Adrenal gland (tissue), 12 donors: ENCODE data around the gene ENGASE. TPM values are rescaled to one million over a fixed set of nuclear protein-coding genes. Genes with fewer than 3 reads are reported as not detected.

Source experiments
- DNase-seq, 7 donors: peaks; one replicate each; pipeline ENCODE4 v3.0.0-alpha.2; 2019 to 2020
- H3K27ac ChIP-seq, 5 donors: fragments of 200-600 bp; sonication (generic) in 4 of 5; 1 replicate in 3 of 5; 2 replicates in 2 of 5; pipeline versions ENCODE4 v1.5.1 to v1.8.0; 2016 to 2020; ENCODE audit warnings: mild to moderate bottlenecking in 1 of 5
- H3K27me3 ChIP-seq: fragments of 200-600 bp; 2 replicates; pipeline ENCODE4 v1.8.0; 2021
- H3K36me3 ChIP-seq, 2 donors: fragments of 200-600 bp; replicated peaks in 1 of 2; 1 replicate in 1 of 2; 2 replicates in 1 of 2; pipeline versions ENCODE4 v1.5.1 to v1.8.0; 2018 to 2022
- H3K4me1 ChIP-seq, 2 donors: fragments of 200-600 bp; replicated peaks in 1 of 2; 1 replicate in 1 of 2; 2 replicates in 1 of 2; pipeline versions ENCODE4 v1.5.1 to v1.8.0; 2018 to 2021
- H3K4me3 ChIP-seq, 4 donors: fragments of 200-600 bp; sonication (generic) in 3 of 4; one replicate each; pipeline ENCODE4 v1.5.1; 2016 to 2018
- H3K9me3 ChIP-seq, 3 donors: fragments of 200-600 bp; sonication (generic) in 1 of 3; replicated peaks in 1 of 3; 1 replicate in 2 of 3; 2 replicates in 1 of 3; pipeline versions ENCODE4 v1.5.1 to v1.8.0; 2016 to 2021
- POLR2A ChIP-seq, 2 donors: fragments of 450-650 bp; IDR thresholded peaks; one replicate each; pipeline ENCODE4 v1.6.1; 2017; ENCODE audit warnings: antibody characterized with exemption in 2 of 2, mild to moderate bottlenecking in 2 of 2, moderate library complexity in 1 of 2
- WGBS, 4 donors: extraction: QIAGEN DNeasy Blood & Tissue Kit in 2 of 4; methylation state at CpG; one replicate each; pipeline versions ENCODE4 v1.1.5 to v1.1.7; 2013 to 2017; 5-methylcytosine and 5-hydroxymethylcytosine counted together
- intact Hi-C, 2 donors: fragments of 100-400 bp; cut with DNase I; formaldehyde crosslinking; loops; one replicate each; pipeline versions ENCODE4 v1.14.1 to v1.15.0; 2022 to 2023
- polyA plus RNA-seq, 3 donors: library from polyadenylated mRNA; stranded (reverse); fragments of 200-250 nt in 2 of 3; fragments of 350-450 nt in 1 of 3; fragmentation: Illumina TruSeq in 1 of 3; extraction: RNeasy Lipid Tissue Mini Kit (QIAGEN cat#74804) in 1 of 3; gene quantifications; one replicate each; pipeline ENCODE4 v1.2.3, GENCODE V29; 2013 to 2014
- total RNA-seq, 9 donors: library from RNA; depleted of rRNA in 4 of 9; stranded (reverse); fragments of >200 nt in 4 of 9; fragments of 120-200 nt in 1 of 9; fragmentation: NEBNext Ultra II Directional in 1 of 9; extraction: Animal tissue kit (Norgen Biotek cat#: 25700) in 1 of 9; gene quantifications; one replicate each; pipeline versions ENCODE4 v1.1.0 to v1.2.4, GENCODE V29; 2013 to 2023
- TF ChIP-seq, protein P1 (sequence below), 6 experiments: fragments of 450-650 bp in 4 of 6; fragments of 200-600 bp in 2 of 6; sonication (generic) in 1 of 6; IDR thresholded peaks; 1 replicate in 5 of 6; 2 replicates in 1 of 6; pipeline versions ENCODE4 v1.5.1 to v1.8.0; 2016 to 2021; ENCODE audit warnings: antibody characterized with exemption in 6 of 6, mild to moderate bottlenecking in 2 of 6, moderate library complexity in 1 of 6
- donor health status: healthy with polysubstance abuse.
- donor health status: Bipolar disorder and iron deficiency.
- donor health status: DM: yes; HTN: yes; CAD: no.
- donor health status: DM: no; HTN: no; CAD: no.
- donor health status: DM: no; HTN: no; CAD: no.
- donor health status: DM: yes; HTN: yes; CAD: no.

Gene ENGASE
- total and polyA plus RNA-seq, 12 donors, result 4.4 to 155 (median 31.1) TPM

- intact Hi-C loops, result loop anchor here in 1 of 2 donors (10.0 kb wide), 1 partner anchor 596 kb away; no protein-coding TSS in a partner anchor
These were observed 23.8 kb downstream of the ENGASE start for GRCh38 chr17:79098282-79098867.

DNA sequence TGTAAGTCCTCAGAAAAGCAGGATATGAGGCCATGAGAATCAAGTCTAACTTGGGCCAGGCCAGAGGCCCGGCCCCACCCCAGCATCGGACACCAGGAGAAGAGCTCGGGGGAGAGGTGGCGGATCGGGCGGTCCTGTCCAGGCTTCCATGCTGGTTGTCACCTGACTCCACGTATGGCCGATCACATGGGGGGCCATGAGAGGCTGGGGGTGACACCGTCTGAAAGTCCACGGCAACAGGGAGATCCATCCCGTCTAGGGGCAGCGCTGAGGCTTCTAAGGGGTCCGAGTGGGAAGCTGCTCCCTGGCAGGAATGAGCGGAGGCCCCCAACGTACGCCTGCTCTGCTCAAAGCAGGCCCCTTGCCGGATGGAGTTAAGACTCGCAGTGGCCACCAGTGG lies 25.8 kb downstream of the ENGASE start:
- Histone ChIP-seq H3K27me3 (peaks cover 28% of the 10 kb centered on the region), H3K9me3 (no peaks in the 10 kb centered on the region), H3K27ac (no peak overlapping the region), H3K4me3 (no peak overlapping the region), H3K36me3 (no peaks in the 10 kb centered on the region), H3K4me1 (no peaks in the 10 kb centered on the region)
- no peak for TF ChIP-seq POLR2A (IDR thresholded peaks at IDR 0.05)
- TF ChIP-seq, protein P1, sequence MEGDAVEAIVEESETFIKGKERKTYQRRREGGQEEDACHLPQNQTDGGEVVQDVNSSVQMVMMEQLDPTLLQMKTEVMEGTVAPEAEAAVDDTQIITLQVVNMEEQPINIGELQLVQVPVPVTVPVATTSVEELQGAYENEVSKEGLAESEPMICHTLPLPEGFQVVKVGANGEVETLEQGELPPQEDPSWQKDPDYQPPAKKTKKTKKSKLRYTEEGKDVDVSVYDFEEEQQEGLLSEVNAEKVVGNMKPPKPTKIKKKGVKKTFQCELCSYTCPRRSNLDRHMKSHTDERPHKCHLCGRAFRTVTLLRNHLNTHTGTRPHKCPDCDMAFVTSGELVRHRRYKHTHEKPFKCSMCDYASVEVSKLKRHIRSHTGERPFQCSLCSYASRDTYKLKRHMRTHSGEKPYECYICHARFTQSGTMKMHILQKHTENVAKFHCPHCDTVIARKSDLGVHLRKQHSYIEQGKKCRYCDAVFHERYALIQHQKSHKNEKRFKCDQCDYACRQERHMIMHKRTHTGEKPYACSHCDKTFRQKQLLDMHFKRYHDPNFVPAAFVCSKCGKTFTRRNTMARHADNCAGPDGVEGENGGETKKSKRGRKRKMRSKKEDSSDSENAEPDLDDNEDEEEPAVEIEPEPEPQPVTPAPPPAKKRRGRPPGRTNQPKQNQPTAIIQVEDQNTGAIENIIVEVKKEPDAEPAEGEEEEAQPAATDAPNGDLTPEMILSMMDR (IDR thresholded peaks at IDR 0.05), result no peak
- 69 to 80% (median 75%) methylated on average over 12 to 18 of the region's 18 CpGs for WGBS, 4 donors
- intact Hi-C loops, result no loop called here
- DNase-seq, result no peak

More at GRCh38 chr17:79098282-79098867, 23.8 kb downstream of the ENGASE start:
- 45 to 48% (median 47%) methylated on average over 7 to 16 of the region's 16 CpGs for WGBS, 4 donors
- no peaks in the 10 kb centered on the region for H3K36me3 ChIP-seq
- H3K27ac ChIP-seq, result no peak overlapping the region
- TF ChIP-seq, protein P1 (IDR thresholded peaks at IDR 0.05), result no peak
- TF ChIP-seq POLR2A (IDR thresholded peaks at IDR 0.05), result no peak
- H3K27me3 ChIP-seq, result peaks cover 26% of the 10 kb centered on the region
- no peaks in the 10 kb centered on the region for H3K9me3 ChIP-seq
- no peak overlapping the region for H3K4me3 ChIP-seq
- no peaks in the 10 kb centered on the region for H3K4me1 ChIP-seq
- no peak for DNase-seq

DNA sequence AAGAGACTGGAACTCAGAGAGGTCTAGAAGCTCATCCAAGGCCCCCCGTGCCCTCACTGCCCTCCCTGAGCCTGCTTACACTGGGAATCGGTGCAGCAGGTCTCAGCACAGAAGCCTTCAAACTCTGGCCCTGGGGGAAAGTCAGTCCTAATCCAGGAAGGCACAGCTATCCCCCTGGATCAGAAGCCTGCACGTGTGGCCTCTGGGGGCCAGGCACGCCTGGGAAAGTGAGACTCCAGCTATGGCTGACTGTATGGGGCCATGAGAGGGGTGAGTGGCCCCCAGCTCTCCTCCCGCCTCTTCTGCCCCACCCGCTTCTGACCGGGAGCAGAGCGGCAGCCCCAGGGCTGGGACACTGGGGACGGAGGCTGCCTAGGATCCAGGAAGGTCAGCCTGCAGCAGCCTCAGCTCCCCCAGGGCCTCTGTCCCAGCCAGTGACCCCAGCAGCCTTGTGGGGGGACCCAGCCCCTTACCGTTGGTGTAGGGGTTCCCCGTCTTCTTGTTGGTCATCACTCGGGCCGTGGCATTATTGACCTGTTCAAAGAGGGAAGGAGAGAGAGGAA lies 26.6 kb downstream of the ENGASE start:
- H3K4me1 ChIP-seq, result no peaks in the 10 kb centered on the region
- H3K4me3 ChIP-seq, result no peak overlapping the region
- WGBS, 4 donors, result 51 to 65% (median 58%) methylated on average over 7 to 13 of the region's 13 CpGs
- intact Hi-C loops, result no loop called here
- no peak overlapping the region for H3K27ac ChIP-seq
- no peaks in the 10 kb centered on the region for H3K9me3 ChIP-seq
- H3K36me3 ChIP-seq, result no peaks in the 10 kb centered on the region
- TF ChIP-seq POLR2A (IDR thresholded peaks at IDR 0.05), result no peak
- TF ChIP-seq, protein P1 (IDR thresholded peaks at IDR 0.05), result no peak
- DNase-seq, result no peak
- peaks cover 21% of the 10 kb centered on the region for H3K27me3 ChIP-seq

- Histone ChIP-seq H3K9me3 (no peaks in the 10 kb centered on the region), H3K4me1 (no peaks in the 10 kb centered on the region), H3K27me3 (peaks cover 14% of the 10 kb centered on the region), H3K36me3 (no peaks in the 10 kb centered on the region), H3K4me3 (no peak overlapping the region), H3K27ac (no peak overlapping the region)
- intact Hi-C loops, result no loop called here
- TF ChIP-seq, protein P1 (IDR thresholded peaks at IDR 0.05), result no peak
- no peak for TF ChIP-seq POLR2A (IDR thresholded peaks at IDR 0.05)
- no peak for DNase-seq
- WGBS, 4 donors, result 44 to 77% (median 70%) methylated on average over 5 to 7 of the region's 7 CpGs
These were observed 27.6 kb downstream of the ENGASE start for GRCh38 chr17:79102214-79102613.
